HG03442 (cell line): ENCODE results near the gene CD109.
"Not testable (repeated sequence)": the region's sequence is repeated elsewhere in the genome, so short reads cannot be mapped to it uniquely, and the experiment has no call there.

Experiments used
- ATAC-seq: cut with Tn5 transposase; IDR thresholded peaks from one replicate; pipeline ENCODE4 v1.9.1; 2021; ENCODE audit warnings: mild to moderate bottlenecking, moderate library complexity; ENCODE audit not compliant: unreplicated experiment

The CD109 gene

GRCh38 chr6:73782911-73783310, 86.9 kb downstream of the CD109 start:
- ATAC-seq = no peak

GRCh38 chr6:73784726-73785505, 88.9 kb downstream of the CD109 start:
- ATAC-seq = no peak

- no peak for ATAC-seq
Measured at GRCh38 chr6:73790574-73790973, 94.6 kb downstream of the CD109 start.

GRCh38 chr6:73791336-73791735, 95.3 kb downstream of the CD109 start:
- ATAC-seq = no peak

- no peak for ATAC-seq
Measured at GRCh38 chr6:73792738-73793137, 96.7 kb downstream of the CD109 start.

GRCh38 chr6:73796881-73797280, 100.9 kb downstream of the CD109 start:
- no peak for ATAC-seq

- ATAC-seq = no peak
Measured at GRCh38 chr6:73797861-73798260, 101.9 kb downstream of the CD109 start.

- peak; percentile 94 for ATAC-seq
Measured at GRCh38 chr6:73798592-73798991, 102.6 kb downstream of the CD109 start.

- no peak for ATAC-seq
Measured at GRCh38 chr6:73800997-73801396, 105.0 kb downstream of the CD109 start.

GRCh38 chr6:73801652-73802268, 105.8 kb downstream of the CD109 start:
- ATAC-seq = no peak

- ATAC-seq = no peak
Measured at GRCh38 chr6:73802366-73802765, 106.4 kb downstream of the CD109 start.

- ATAC-seq = no peak
Measured at GRCh38 chr6:73803562-73804241, 107.7 kb downstream of the CD109 start.

GRCh38 chr6:73805221-73805620, 109.2 kb downstream of the CD109 start:
- ATAC-seq = not testable (repeated sequence)

GRCh38 chr6:73805982-73806381, 110.0 kb downstream of the CD109 start:
- ATAC-seq = not testable (repeated sequence)

- ATAC-seq = no peak
Measured at GRCh38 chr6:73811706-73812105, 115.7 kb downstream of the CD109 start.

GRCh38 chr6:73817253-73817652, 121.2 kb downstream of the CD109 start:
- ATAC-seq = no peak

- ATAC-seq = no peak
Measured at GRCh38 chr6:73823046-73823735, 127.2 kb downstream of the CD109 start.

- no peak for ATAC-seq
Measured at GRCh38 chr6:73823832-73824231, 127.8 kb downstream of the CD109 start.

GRCh38 chr6:73826571-73826970, 130.6 kb downstream of the CD109 start:
- no peak for ATAC-seq

- ATAC-seq = no peak
Measured at GRCh38 chr6:73830119-73830518, 134.1 kb downstream of the CD109 start.

GRCh38 chr6:73832313-73832712, 136.3 kb downstream of the CD109 start:
- ATAC-seq = no peak
